GM21367 (cell line): ENCODE data around the gene C16orf74.

Source experiments
- ATAC-seq: cut with Tn5 transposase; IDR thresholded peaks from one replicate; pipeline ENCODE4 v1.9.1; 2021; ENCODE audit not compliant: unreplicated experiment

Gene C16orf74

GRCh38 chr16:85774811-85775210 lies 23.9 kb upstream of the C16orf74 start:
- ATAC-seq: no peak

GRCh38 chr16:85774136-85774535 lies 23.2 kb upstream of the C16orf74 start:
- no peak for ATAC-seq

- no peak for ATAC-seq
These were observed 22.1 kb upstream of the C16orf74 start for GRCh38 chr16:85773044-85773443.

GRCh38 chr16:85770741-85771140 lies 19.8 kb upstream of the C16orf74 start:
- no peak for ATAC-seq

GRCh38 chr16:85768199-85768598 lies 17.3 kb upstream of the C16orf74 start:
- no peak for ATAC-seq

GRCh38 chr16:85767531-85767930 lies 16.6 kb upstream of the C16orf74 start:
- no peak for ATAC-seq

- ATAC-seq: no peak
These were observed 14.9 kb upstream of the C16orf74 start for GRCh38 chr16:85765767-85766166.

GRCh38 chr16:85765211-85765610 lies 14.3 kb upstream of the C16orf74 start:
- ATAC-seq: no peak

- no peak for ATAC-seq
These were observed 12.7 kb upstream of the C16orf74 start for GRCh38 chr16:85763616-85764015.

- ATAC-seq: no peak
These were observed 12.1 kb upstream of the C16orf74 start for GRCh38 chr16:85762970-85763369.

GRCh38 chr16:85761861-85762260 lies 11.0 kb upstream of the C16orf74 start:
- ATAC-seq: no peak

GRCh38 chr16:85759631-85760419 lies 8.9 kb upstream of the C16orf74 start:
- ATAC-seq: no peak

- no peak for ATAC-seq
These were observed 8.2 kb upstream of the C16orf74 start for GRCh38 chr16:85759136-85759535.

GRCh38 chr16:85757341-85757822 lies 6.5 kb upstream of the C16orf74 start:
- no peak for ATAC-seq

GRCh38 chr16:85755929-85756768 lies 5.3 kb upstream of the C16orf74 start:
- peak; percentile 39 for ATAC-seq

GRCh38 chr16:85754413-85754812 lies 3.5 kb upstream of the C16orf74 start:
- no peak for ATAC-seq

GRCh38 chr16:85753976-85754375 lies 3.1 kb upstream of the C16orf74 start:
- ATAC-seq: no peak

GRCh38 chr16:85753559-85753958 lies 2.7 kb upstream of the C16orf74 start:
- ATAC-seq: no peak

- ATAC-seq: no peak
These were observed 1.9 kb upstream of the C16orf74 start for GRCh38 chr16:85752511-85753420.

GRCh38 chr16:85751698-85752501 lies 1.0 kb upstream of the C16orf74 start:
- ATAC-seq: no peak
